IMR-90 (cell line): ENCODE results near the gene COL23A1. TPM values are rescaled to one million over a fixed set of nuclear protein-coding genes. Genes with fewer than 3 reads are reported as not detected.

Experiments used
- ATAC-seq: fragments of 200-7000 bp; cut with Tn5 transposase; 2 replicates; pipeline ENCODE4 v1.9.1; 2020; ENCODE audit warnings: low read depth, mild to moderate bottlenecking, moderate library complexity
- BruUV-seq: library from RNA; stranded (reverse); fragments of 400-500 nt; replicated peaks from 2 replicates; lab custom pipeline; 2021; lab: Mats Ljungman, UMichigan
- CTCF ChIA-PET: fragments of 300-600 bp; formaldehyde crosslinking; extraction: SDS; loops from one replicate; lab custom pipeline; 2021; ENCODE audit warnings: antibody characterized with exemption; lab: Yijun Ruan, JAX
- POLR2A ChIA-PET: fragments of 300-600 bp; sonication (Branson Sonifier 250); formaldehyde crosslinking; loops from one replicate; lab custom pipeline; 2022; ENCODE audit warnings: antibody characterized with exemption; ENCODE audit not compliant: unreplicated experiment; lab: Charles Lee
- DNase-seq: peaks from one replicate; pipeline ENCODE4 v3.0.0; 2013
- H2AFZ ChIP-seq: replicated peaks from 2 replicates; pipeline ENCODE3; 2013; ENCODE audit warnings: low read length, mild to moderate bottlenecking; ENCODE audit not compliant: poor library complexity
- H2AK5ac ChIP-seq: 2 replicates; pipeline ENCODE4 v1.6.1; 2013; ENCODE audit warnings: low read depth, low read length, inconsistent platforms
- H2AK9ac ChIP-seq: replicated peaks from 2 replicates; pipeline ENCODE3; 2013; ENCODE audit warnings: mild to moderate bottlenecking, low read depth, low read length, moderate library complexity; ENCODE audit not compliant: poor library complexity
- H2BK120ac ChIP-seq: 2 replicates; pipeline ENCODE4 v1.6.1; 2013; ENCODE audit warnings: low read depth, low read length, inconsistent platforms
- H2BK15ac ChIP-seq: 3 replicates; pipeline ENCODE4 v1.6.1; 2013; ENCODE audit warnings: low read depth, low read length, inconsistent platforms
- H2BK20ac ChIP-seq: 2 replicates; pipeline ENCODE4 v1.6.1; 2013; ENCODE audit warnings: low read depth, mild to moderate bottlenecking, inconsistent platforms, low read length, moderate library complexity
- H2BK5ac ChIP-seq: 2 replicates; pipeline ENCODE4 v1.6.1; 2013; ENCODE audit warnings: mild to moderate bottlenecking, low read depth, low read length, inconsistent platforms; ENCODE audit not compliant: poor library complexity, severe bottlenecking
- H3K14ac ChIP-seq: replicated peaks from 2 replicates; pipeline ENCODE4 v1.6.1; 2013; ENCODE audit warnings: low read depth, low read length, inconsistent platforms
- H3K18ac ChIP-seq: 2 replicates; pipeline ENCODE4 v1.6.1; 2013; ENCODE audit warnings: low read depth, low read length, control low read depth
- H3K23ac ChIP-seq: 2 replicates; pipeline ENCODE4 v1.6.1; 2013; ENCODE audit warnings: low read depth, low read length, inconsistent platforms
- H3K27ac ChIP-seq: 2 replicates; pipeline ENCODE4 v1.5.1; 2013; ENCODE audit warnings: mild to moderate bottlenecking, control low read depth, low read length; ENCODE audit not compliant: insufficient read depth
- H3K27me3 ChIP-seq: 2 replicates; pipeline ENCODE4 v1.6.1; 2013; ENCODE audit warnings: low read length; ENCODE audit not compliant: control insufficient read depth, insufficient read depth
- H3K36me3 ChIP-seq: 2 replicates; pipeline ENCODE4 v1.6.1; 2013; ENCODE audit warnings: low read length, mixed read lengths; ENCODE audit not compliant: control insufficient read depth, insufficient read depth
- H3K4ac ChIP-seq: 2 replicates; pipeline ENCODE4 v1.6.1; 2013; ENCODE audit warnings: low read depth, low read length, inconsistent platforms
- H3K4me1 ChIP-seq: 2 replicates; pipeline ENCODE4 v1.6.1; 2013; ENCODE audit warnings: low read length, mixed read lengths; ENCODE audit not compliant: control insufficient read depth, insufficient read depth
- H3K4me2 ChIP-seq: 2 replicates; pipeline ENCODE4 v1.6.1; 2013; ENCODE audit warnings: low read depth, mild to moderate bottlenecking, control low read depth, low read length, moderate library complexity
- H3K4me3 ChIP-seq: 2 replicates; pipeline ENCODE4 v1.5.1; 2013; ENCODE audit warnings: low read depth, mild to moderate bottlenecking, control low read depth, low read length, moderate library complexity; ENCODE audit not compliant: insufficient read depth
- H3K56ac ChIP-seq: 2 replicates; pipeline ENCODE4 v1.6.1; 2013; ENCODE audit warnings: low read length, inconsistent platforms; ENCODE audit not compliant: insufficient read depth; ENCODE audit errors: extremely low read depth
- H3K79me1 ChIP-seq, 2 experiments: 2 replicates each; pipeline ENCODE4 v1.6.1; 2013; ENCODE audit warnings: low read length in 2 of 2, inconsistent platforms in 1 of 2, low read depth in 1 of 2
- H3K9ac ChIP-seq: 2 replicates; pipeline ENCODE4 v1.6.1; 2013; ENCODE audit warnings: low read depth, low read length, control low read depth
- H3K9me1 ChIP-seq: 2 replicates; pipeline ENCODE4 v1.6.1; 2013; ENCODE audit warnings: low read length, inconsistent platforms; ENCODE audit not compliant: insufficient read depth
- H3K9me3 ChIP-seq: 2 replicates; pipeline ENCODE4 v1.6.1; 2013; ENCODE audit warnings: low read length; ENCODE audit not compliant: control insufficient read depth, insufficient read depth
- H4K20me1 ChIP-seq: 2 replicates; pipeline ENCODE4 v1.6.1; 2013; ENCODE audit warnings: low read length, inconsistent platforms; ENCODE audit not compliant: insufficient read depth
- H4K5ac ChIP-seq: 2 replicates; pipeline ENCODE4 v1.6.1; 2013; ENCODE audit warnings: mild to moderate bottlenecking, low read depth, low read length, control low read depth
- H4K8ac ChIP-seq, 2 experiments: 2 replicates each; pipeline ENCODE4 v1.6.1; 2013; ENCODE audit warnings: low read depth in 2 of 2, low read length in 2 of 2, control low read depth in 1 of 2, inconsistent platforms in 1 of 2
- H4K91ac ChIP-seq: 2 replicates; pipeline ENCODE4 v1.6.1; 2013; ENCODE audit warnings: low read depth, low read length, inconsistent platforms; ENCODE audit not compliant: insufficient read depth
- BHLHE40 ChIP-seq: fragments of 150-350 bp; IDR thresholded peaks from 2 replicates; pipeline ENCODE4 v1.6.1; 2016; ENCODE audit warnings: mild to moderate bottlenecking, low read depth, low read length
- CEBPB ChIP-seq: IDR thresholded peaks from 2 replicates; pipeline ENCODE4 v1.6.1; 2012; ENCODE audit warnings: low read depth, low read length, improper control_type of control experiment
- CHD1 ChIP-seq: IDR thresholded peaks from 2 replicates; pipeline ENCODE4 v1.6.1; 2012; ENCODE audit warnings: low read depth, low read length, improper control_type of control experiment
- CTCF ChIP-seq: conservative IDR thresholded peaks from 2 replicates; pipeline ENCODE4 v1.5.1; 2012; ENCODE audit warnings: mild to moderate bottlenecking, low read depth, low read length, improper control_type of control experiment
- MAFK ChIP-seq: IDR thresholded peaks from 2 replicates; pipeline ENCODE4 v1.6.1; 2012; ENCODE audit warnings: low read depth, low read length, improper control_type of control experiment
- RAD21 ChIP-seq: IDR thresholded peaks from 2 replicates; pipeline ENCODE4 v1.6.1; 2012; ENCODE audit warnings: low read length, improper control_type of control experiment
- RFX5 ChIP-seq: IDR thresholded peaks from 2 replicates; pipeline ENCODE4 v1.8.0; 2012; ENCODE audit warnings: low read depth, mild to moderate bottlenecking, low read length, moderate library complexity
- WGBS, 2 experiments: methylation state at CpG; one replicate each; pipeline versions ENCODE4 v1.1.5 to v1.1.7; 2013; ENCODE audit warnings: missing lambda C conversion rate in 2 of 2; ENCODE audit not compliant: insufficient read length in 1 of 2; ENCODE audit errors: extremely low coverage in 2 of 2; 5-methylcytosine and 5-hydroxymethylcytosine counted together
- dilution Hi-C: fragments of 300-500 bp; cut with HindIII; formaldehyde crosslinking; loops from one replicate; pipeline ENCODE4 v1.14.3; 2018; ENCODE audit warnings: low sequenced_read_pairs; ENCODE audit not compliant: unreplicated experiment
- in situ Hi-C: fragments of 300-500 bp; cut with MboI; formaldehyde crosslinking; loops from 3 replicates; pipeline ENCODE4 v1.14.3; 2019; ENCODE audit warnings: low sequenced_read_pairs, inconsistent platforms, mixed read lengths
- intact Hi-C: fragments of 100-400 bp; cut with micrococcal nuclease; formaldehyde crosslinking; loops from 2 replicates; pipeline ENCODE4 v1.10.0; 2022
- polyA plus RNA-seq, 3 experiments: library from polyadenylated mRNA; depleted of rRNA; stranded (reverse); fragments of >200 nt; gene quantifications; 2 replicates each; pipeline ENCODE4 v1.2.3, GENCODE V29; 2012; ENCODE audit warnings: low replicate concordance in 1 of 3
- total RNA-seq: library from RNA; depleted of rRNA; stranded (reverse); fragments of >200 nt; gene quantifications from 2 replicates; pipeline ENCODE4 v1.2.3, GENCODE V29; 2012

COL23A1 gene
- total and polyA plus RNA-seq, 2 of the 4 experiments (the other 2 are of a cell fraction), result not detected

GRCh38 chr5:178470760-178471025 lies 119.5 kb downstream of the COL23A1 start:
- H3K4ac ChIP-seq, result no peak overlapping the region
- H3K79me1 ChIP-seq, result no peaks in the 10 kb centered on the region
- no peaks in the 10 kb centered on the region for H3K36me3 ChIP-seq
- intact Hi-C loops, result no loop called here
- no peak overlapping the region for H2BK120ac ChIP-seq
- POLR2A ChIA-PET, result no interaction called here
- in situ Hi-C loops, result no loop called here
- H3K9ac ChIP-seq, result no peak overlapping the region
- H3K18ac ChIP-seq, result no peak overlapping the region
- H3K9me1 ChIP-seq, result 0 out of 2 replicates have a peak, but pooled peaks cover 3% of the 10 kb centered on the region
- H4K20me1 ChIP-seq, result no peaks in the 10 kb centered on the region; the same call in 1 of the 2 replicates
- H3K4me1 ChIP-seq, result peaks cover 3% of the 10 kb centered on the region; the same call in 1 of the 2 replicates
- H2BK20ac ChIP-seq, result no peak overlapping the region
- no peak overlapping the region for H2AFZ ChIP-seq
- H2AK9ac ChIP-seq, result no peak overlapping the region
- H3K27me3 ChIP-seq, result no peaks in the 10 kb centered on the region
- no peak overlapping the region for H3K4me2 ChIP-seq
- CTCF ChIA-PET, result no interaction called here
- no peak overlapping the region for H4K91ac ChIP-seq
- no peak overlapping the region for H3K14ac ChIP-seq
- H3K27ac ChIP-seq, result no peak overlapping the region
- dilution Hi-C loops, result no loop called here
- DNase-seq (no peak), ATAC-seq (no peak)
- H3K56ac ChIP-seq, result no peak overlapping the region
- TF ChIP-seq CTCF, result no peak
- no peak for TF ChIP-seq MAFK
- no peak for TF ChIP-seq RAD21
- no peak for TF ChIP-seq CEBPB
- no peak for TF ChIP-seq BHLHE40
- no peak for TF ChIP-seq CHD1
- no peak for TF ChIP-seq RFX5
- no peak overlapping the region for H2BK5ac ChIP-seq
- H3K23ac ChIP-seq, result no peak overlapping the region
- no peak overlapping the region for H4K8ac ChIP-seq
- no CpG with 5 or more reads among the region's 6 CpGs for WGBS, 2 experiments
- no peak overlapping the region for H3K4me3 ChIP-seq
- no peak overlapping the region for H2BK15ac ChIP-seq
- H4K5ac ChIP-seq, result no peak overlapping the region
- H3K9me3 ChIP-seq, result no peaks in the 10 kb centered on the region; the same call in 1 of the 2 replicates
- BruUV-seq, result no TSS peak
- no peak overlapping the region for H2AK5ac ChIP-seq
